Adipocyte (in vitro differentiated cells): Measurements from ENCODE around the gene ITCH.
"Not testable (repeated sequence)": the region's sequence is repeated elsewhere in the genome, so short reads cannot be mapped to it uniquely, and the experiment has no call there.

ENCODE experiments used
- DNase-seq: peaks from one replicate; pipeline ENCODE4 v3.0.0-alpha.2; 2015; ENCODE audit warnings: low read depth
- H3K27me3 ChIP-seq: replicated peaks from 2 replicates; pipeline ENCODE4 v1.7.0; 2013; ENCODE audit warnings: mild to moderate bottlenecking, low read length, moderate library complexity; ENCODE audit not compliant: control insufficient read depth, insufficient read depth
- H3K36me3 ChIP-seq: 2 replicates; pipeline ENCODE4 v1.7.0; 2013; ENCODE audit warnings: low read length, mild to moderate bottlenecking, moderate library complexity; ENCODE audit not compliant: control insufficient read depth, insufficient read depth, severe bottlenecking
- H3K4me1 ChIP-seq: 2 replicates; pipeline ENCODE4 v1.7.0; 2013; ENCODE audit warnings: mild to moderate bottlenecking, low read length, moderate library complexity; ENCODE audit not compliant: control insufficient read depth, insufficient read depth
- H3K4me3 ChIP-seq: 2 replicates; pipeline ENCODE4 v1.7.0; 2013; ENCODE audit warnings: mild to moderate bottlenecking, low read length, moderate library complexity
- H3K9ac ChIP-seq: 2 replicates; pipeline ENCODE4 v1.7.0; 2013; ENCODE audit warnings: mild to moderate bottlenecking, low read length, moderate library complexity
- H3K9me3 ChIP-seq: 2 replicates; pipeline ENCODE4 v1.7.0; 2013; ENCODE audit warnings: mild to moderate bottlenecking, low read length, moderate library complexity; ENCODE audit not compliant: control insufficient read depth

The ITCH gene

GRCh38 chr20:34403908-34404307 is 40.8 kb downstream of the ITCH start:
- DNase-seq: no peak
- H3K4me1 ChIP-seq: peaks cover 36% of the 10 kb centered on the region
- H3K27me3 ChIP-seq: no peaks in the 10 kb centered on the region
- H3K9ac ChIP-seq: no peak overlapping the region
- H3K4me3 ChIP-seq: no peak overlapping the region
- peaks cover 38% of the 10 kb centered on the region for H3K36me3 ChIP-seq
- H3K9me3 ChIP-seq: no peaks in the 10 kb centered on the region

- H3K4me3 ChIP-seq: no peak overlapping the region
- DNase-seq: no peak
- no peaks in the 10 kb centered on the region for H3K27me3 ChIP-seq
- peaks cover 36% of the 10 kb centered on the region for H3K4me1 ChIP-seq
- H3K9me3 ChIP-seq: no peaks in the 10 kb centered on the region
- H3K9ac ChIP-seq: no peak overlapping the region
- peaks cover 38% of the 10 kb centered on the region for H3K36me3 ChIP-seq
These were observed 41.7 kb downstream of the ITCH start for GRCh38 chr20:34404803-34405202.

GRCh38 chr20:34405247-34405651 is 42.2 kb downstream of the ITCH start:
- peaks cover 36% of the 10 kb centered on the region for H3K4me1 ChIP-seq
- H3K4me3 ChIP-seq, H3K9me3 ChIP-seq, H3K27me3 ChIP-seq, DNase-seq, H3K9ac ChIP-seq: not testable (repeated sequence)
- H3K36me3 ChIP-seq: peaks cover 42% of the 10 kb centered on the region

GRCh38 chr20:34405942-34406341 is 42.9 kb downstream of the ITCH start:
- not testable (repeated sequence) for H3K27me3 ChIP-seq, DNase-seq, H3K9ac ChIP-seq, H3K4me3 ChIP-seq, H3K9me3 ChIP-seq
- H3K36me3 ChIP-seq: peaks cover 47% of the 10 kb centered on the region
- H3K4me1 ChIP-seq: peaks cover 36% of the 10 kb centered on the region

- DNase-seq: no peak
- Histone ChIP-seq H3K36me3 (peaks cover 58% of the 10 kb centered on the region), H3K9ac (no peak overlapping the region), H3K4me3 (no peak overlapping the region), H3K27me3 (no peaks in the 10 kb centered on the region), H3K4me1 (peaks cover 15% of the 10 kb centered on the region), H3K9me3 (no peaks in the 10 kb centered on the region)
These were observed 44.9 kb downstream of the ITCH start for GRCh38 chr20:34407962-34408474.

- Histone ChIP-seq H3K4me1 (peaks cover 8% of the 10 kb centered on the region), H3K9ac (no peak overlapping the region), H3K36me3 (peaks cover 77% of the 10 kb centered on the region), H3K27me3 (no peaks in the 10 kb centered on the region), H3K9me3 (no peaks in the 10 kb centered on the region), H3K4me3 (no peak overlapping the region)
- DNase-seq: peak; percentile 67
These were observed 47.3 kb downstream of the ITCH start for GRCh38 chr20:34410336-34410735.

GRCh38 chr20:34412453-34412852 is 49.4 kb downstream of the ITCH start:
- H3K9me3 ChIP-seq: no peaks in the 10 kb centered on the region
- peaks cover 8% of the 10 kb centered on the region for H3K4me1 ChIP-seq
- peaks cover 90% of the 10 kb centered on the region for H3K36me3 ChIP-seq
- DNase-seq: peak; percentile 27
- no peak overlapping the region for H3K4me3 ChIP-seq
- H3K9ac ChIP-seq: no peak overlapping the region
- no peaks in the 10 kb centered on the region for H3K27me3 ChIP-seq

GRCh38 chr20:34414525-34414924 is 51.5 kb downstream of the ITCH start:
- peaks cover 92% of the 10 kb centered on the region for H3K36me3 ChIP-seq
- not testable (repeated sequence) for H3K9ac ChIP-seq, H3K4me3 ChIP-seq, H3K4me1 ChIP-seq, DNase-seq, H3K9me3 ChIP-seq, H3K27me3 ChIP-seq

GRCh38 chr20:34415079-34415478 is 52.0 kb downstream of the ITCH start:
- H3K27me3 ChIP-seq: no peaks in the 10 kb centered on the region
- peaks cover 8% of the 10 kb centered on the region for H3K4me1 ChIP-seq
- H3K9me3 ChIP-seq: no peaks in the 10 kb centered on the region
- H3K4me3 ChIP-seq: no peak overlapping the region
- peaks cover 92% of the 10 kb centered on the region for H3K36me3 ChIP-seq
- no peak for DNase-seq
- no peak overlapping the region for H3K9ac ChIP-seq

- Histone ChIP-seq H3K4me1 (no peaks in the 10 kb centered on the region), H3K36me3 (peaks cover 84% of the 10 kb centered on the region), H3K9ac (no peak overlapping the region), H3K4me3 (no peak overlapping the region), H3K9me3 (no peaks in the 10 kb centered on the region), H3K27me3 (no peaks in the 10 kb centered on the region)
- no peak for DNase-seq
These were observed 57.1 kb downstream of the ITCH start for GRCh38 chr20:34420146-34420545.

GRCh38 chr20:34420975-34421374 is 57.9 kb downstream of the ITCH start:
- H3K36me3 ChIP-seq: peaks cover 84% of the 10 kb centered on the region

GRCh38 chr20:34421766-34422466 is 58.8 kb downstream of the ITCH start:
- H3K27me3 ChIP-seq: no peaks in the 10 kb centered on the region
- peaks cover 86% of the 10 kb centered on the region for H3K36me3 ChIP-seq
- no peaks in the 10 kb centered on the region for H3K9me3 ChIP-seq
- peaks cover 2% of the 10 kb centered on the region for H3K4me1 ChIP-seq
- no peak for DNase-seq
- H3K4me3 ChIP-seq: no peak overlapping the region
- no peak overlapping the region for H3K9ac ChIP-seq

More at GRCh38 chr20:34420975-34421374, 57.9 kb downstream of the ITCH start:
- H3K9me3 ChIP-seq: no peaks in the 10 kb centered on the region
- H3K4me1 ChIP-seq: no peaks in the 10 kb centered on the region
- no peak overlapping the region for H3K4me3 ChIP-seq
- no peak overlapping the region for H3K9ac ChIP-seq
- DNase-seq: no peak
- no peaks in the 10 kb centered on the region for H3K27me3 ChIP-seq
